Vagina (tissue), 2 donors: ENCODE data around the gene DOCK8.

Source experiments
- CTCF ChIP-seq, 3 experiments: fragments of 450-650 bp in 2 of 3; fragments of 200-600 bp in 1 of 3; sonication (generic) in 1 of 3; IDR thresholded peaks; one replicate each; pipeline ENCODE4 v1.5.1; 2017 to 2019; ENCODE audit warnings: antibody characterized with exemption in 3 of 3, mild to moderate bottlenecking in 2 of 3, moderate library complexity in 2 of 3
- POLR2A ChIP-seq, 2 donors: fragments of 450-650 bp; IDR thresholded peaks; one replicate each; pipeline ENCODE4 v1.6.1; 2017; ENCODE audit warnings: antibody characterized with exemption in 2 of 2, mild to moderate bottlenecking in 2 of 2, moderate library complexity in 2 of 2
- POLR2AphosphoS5 ChIP-seq, 2 donors: sonication (generic); formaldehyde crosslinking; IDR thresholded peaks; one replicate each; pipeline ENCODE4 v1.9.0; 2017; ENCODE audit warnings: antibody characterized with exemption in 2 of 2, mild to moderate bottlenecking in 2 of 2, low read depth in 1 of 2; ENCODE audit not compliant: insufficient read depth in 1 of 2

GRCh38 chr9:431701-432100 is 217.0 kb downstream of the DOCK8 start:
- TF ChIP-seq CTCF (IDR thresholded peaks at IDR 0.05) (no peak), POLR2AphosphoS5 (IDR thresholded peaks at IDR 0.05; ENCODE audit: insufficient read depth in 1 of 2, low read depth in 1 of 2) (no peak), POLR2A (IDR thresholded peaks at IDR 0.05) (no peak)
